Activated CD4-positive, CD25-positive, alpha-beta regulatory T cell treated with anti-CD3 and anti-CD28 coated beads, Interleukin-2, amount 50 U/mL, for 16 hours (primary cell): ENCODE data around the gene GPR139.

Experiments used
- DNase-seq: peaks from one replicate; pipeline ENCODE4 v3.0.0-alpha.2; 2020; ENCODE audit warnings: low read depth, low spot score

GPR139 gene

DNA sequence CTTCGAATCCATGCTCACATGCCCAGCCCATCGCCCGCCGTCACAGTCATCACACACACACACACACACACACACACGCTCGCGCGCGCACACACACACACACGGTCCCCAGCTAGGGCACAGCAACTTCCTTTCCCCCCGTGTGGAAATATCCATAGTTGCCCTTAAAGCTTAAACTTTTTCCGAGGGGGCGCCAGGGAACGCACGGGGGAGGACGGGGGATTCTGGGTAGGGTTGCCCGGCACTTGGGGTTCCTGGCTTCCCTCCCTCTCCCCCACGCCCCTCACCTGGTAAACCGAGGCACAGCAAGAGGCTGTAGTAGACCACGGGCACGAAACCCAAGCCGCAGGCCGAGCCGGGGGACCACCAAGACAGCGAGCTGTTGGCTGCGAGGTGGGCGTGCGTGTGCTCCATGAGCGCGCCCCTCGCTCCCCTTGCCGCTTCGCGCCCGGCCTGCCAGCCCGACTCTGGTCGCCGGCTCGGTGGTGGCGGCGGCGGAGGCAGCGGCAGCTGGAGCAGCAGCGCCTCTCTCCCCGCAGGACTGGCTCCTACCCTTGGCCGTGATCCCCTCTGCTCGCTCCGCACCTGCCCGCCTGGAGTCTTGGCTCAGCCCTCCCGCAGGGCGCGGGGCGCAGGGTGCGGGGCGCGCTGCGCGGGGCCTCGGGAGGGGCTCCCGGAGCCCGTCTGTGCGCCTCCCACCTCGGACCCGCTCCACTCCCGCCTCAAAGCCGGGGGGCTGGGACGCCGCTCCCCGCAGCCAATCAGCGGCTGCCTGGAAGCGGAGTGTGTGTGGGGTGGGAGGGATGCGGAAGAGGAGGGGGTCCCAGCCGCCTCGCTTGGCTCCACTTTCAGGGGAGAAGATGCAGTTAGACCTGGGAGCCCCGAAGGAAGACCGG is at the start of gene GPR139:
TSS of gene GPR139 (minus strand) at position 688 of the 896 bp plus-strand sequence. CDS start at position 414, 274 bp downstream.
- DNase-seq: no peak

DNA sequence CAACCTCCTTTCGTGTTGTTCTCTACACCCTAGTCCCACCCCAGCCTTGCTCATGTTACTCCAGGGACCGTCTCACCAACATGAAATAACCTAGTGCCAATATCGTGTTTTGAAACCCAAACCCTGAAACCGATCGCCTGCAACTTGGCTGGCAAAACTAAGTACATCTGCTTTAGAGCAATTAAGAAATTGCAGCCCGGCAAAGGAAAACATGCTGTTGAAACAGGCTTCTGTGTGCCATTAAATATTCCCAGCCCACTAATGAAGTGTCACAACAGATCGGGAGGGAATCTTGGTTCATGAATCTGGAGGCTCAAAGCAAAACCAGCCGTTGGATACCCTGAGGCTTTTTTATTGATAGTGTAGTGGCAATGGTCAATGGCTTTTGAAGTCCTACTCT is 48.3 kb upstream of the GPR139 start:
- no peak for DNase-seq

DNA sequence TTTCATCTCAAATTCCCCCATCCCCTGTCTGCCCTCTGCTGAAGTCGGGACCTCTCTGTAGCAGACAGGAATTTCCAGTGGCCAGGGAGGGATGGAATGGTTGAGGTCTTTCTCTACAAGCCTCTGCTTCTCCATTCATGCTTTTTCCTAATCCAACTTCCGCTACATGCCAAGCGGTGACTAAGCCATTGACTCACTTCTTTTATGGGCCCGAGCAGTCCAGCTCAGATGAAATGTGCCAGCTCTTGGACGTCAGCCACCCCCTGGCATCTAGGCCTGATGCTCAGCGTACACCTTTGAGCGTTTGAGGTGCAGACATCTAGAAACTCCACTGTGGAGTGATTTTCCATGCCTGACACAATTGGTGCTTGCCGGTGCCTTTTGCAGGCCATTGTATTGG is 40.7 kb upstream of the GPR139 start:
- DNase-seq: no peak

DNA sequence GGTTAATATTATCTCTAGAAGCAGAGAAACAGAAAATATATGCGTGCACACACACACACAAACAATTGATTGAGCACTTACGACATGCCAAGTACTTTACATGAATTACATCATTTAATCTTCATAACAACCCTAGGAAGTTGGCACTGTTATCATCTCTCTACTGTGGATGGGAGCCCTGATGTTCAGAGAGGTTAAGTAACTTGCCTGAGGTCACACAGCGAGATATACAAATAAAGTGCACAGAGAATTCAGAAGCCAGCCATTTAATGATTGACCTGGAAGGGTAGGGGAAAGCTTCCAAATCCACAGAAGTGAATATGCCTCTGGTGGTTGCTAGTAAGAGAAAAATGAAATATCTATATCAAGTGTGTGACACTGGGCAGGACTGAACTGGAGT is 37.5 kb upstream of the GPR139 start:
- DNase-seq: no peak

DNA sequence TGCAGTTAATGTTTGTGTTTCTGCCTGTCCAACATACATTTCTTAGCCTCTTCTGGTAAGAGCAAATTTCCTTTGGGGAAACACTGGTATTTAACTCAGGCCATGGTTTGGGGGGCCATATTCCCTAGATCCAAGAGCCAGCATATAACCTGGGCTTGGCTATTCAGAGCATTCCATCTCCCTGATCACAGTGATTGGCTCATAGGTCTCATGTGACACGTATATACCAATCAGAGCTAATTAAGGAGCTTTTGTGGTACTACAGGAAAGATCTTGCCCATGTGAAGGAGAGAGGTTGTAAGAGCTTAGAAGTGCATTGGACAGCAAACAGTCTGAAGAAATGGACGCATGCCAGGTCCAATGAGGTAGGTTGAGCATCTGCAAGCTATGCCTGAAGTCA is 33.4 kb upstream of the GPR139 start:
- DNase-seq: no peak

DNA sequence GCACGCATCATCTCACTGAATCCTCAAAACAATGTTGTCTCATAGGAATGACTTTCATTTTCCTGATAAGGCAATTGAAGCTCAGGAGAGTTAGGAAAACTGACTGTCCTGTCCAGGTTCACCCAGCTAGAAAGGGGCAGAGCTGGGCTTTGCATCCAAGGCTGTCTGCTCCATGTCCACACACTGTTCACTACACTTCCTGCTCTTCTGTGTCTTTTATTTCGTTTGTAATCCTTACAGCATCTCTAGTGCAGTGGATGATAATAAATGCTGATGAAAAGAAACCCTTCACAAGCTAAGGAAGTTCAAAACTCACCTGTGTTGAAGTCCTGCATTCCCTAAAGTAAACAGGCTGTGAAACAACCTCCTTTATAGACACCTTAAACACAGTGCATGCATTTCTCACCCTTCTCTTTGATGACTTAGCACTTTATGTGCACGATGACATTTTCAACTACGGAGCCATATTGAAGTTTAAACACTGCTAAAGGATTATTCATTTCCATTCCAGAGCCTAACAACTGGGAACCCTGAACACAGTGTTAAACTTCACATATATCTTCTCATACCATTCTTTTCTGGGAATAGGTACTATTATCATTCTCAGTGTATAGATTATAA is 31.0 kb upstream of the GPR139 start:
- DNase-seq: no peak

DNA sequence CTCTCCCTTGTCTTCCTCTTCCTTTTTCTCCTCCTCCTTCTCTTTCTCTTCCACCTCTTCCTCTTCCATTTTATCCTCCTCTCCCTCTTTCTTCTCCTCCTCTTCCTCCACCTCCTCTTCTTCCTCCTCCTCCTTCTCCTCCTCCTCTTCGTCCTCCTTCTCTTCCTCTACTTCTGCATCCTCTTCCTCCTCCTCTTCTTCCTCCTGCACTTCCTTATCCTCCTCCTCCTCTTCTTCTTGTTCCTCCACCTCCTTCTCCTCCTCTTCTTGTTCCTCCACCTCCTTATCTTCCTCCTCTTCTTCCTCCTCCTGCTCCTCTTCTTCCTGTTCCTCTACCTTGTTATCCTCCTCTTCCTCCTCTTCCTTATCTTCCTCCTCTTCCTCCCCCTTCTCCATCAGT is 28.8 kb upstream of the GPR139 start:
- no peak for DNase-seq

DNA sequence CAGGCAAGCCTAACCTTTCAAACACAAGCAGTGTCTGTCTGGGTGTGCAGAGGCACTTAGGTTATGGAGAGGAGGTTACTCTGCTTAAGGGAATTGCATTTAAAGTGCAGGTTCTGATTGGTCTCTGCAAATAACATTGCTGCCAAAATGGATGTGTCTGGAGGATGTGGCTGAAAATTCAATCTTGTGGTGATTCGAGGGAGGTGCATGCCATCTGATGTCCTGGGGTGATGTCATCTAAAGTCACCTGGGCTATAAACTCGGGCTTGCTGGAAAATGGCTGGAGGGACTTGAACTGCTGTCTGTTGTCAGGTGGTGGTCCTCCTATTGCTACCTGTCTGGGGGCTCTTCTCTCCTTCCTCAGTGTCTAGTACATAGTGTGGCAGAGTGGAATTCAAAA is 28.3 kb upstream of the GPR139 start:
- no peak for DNase-seq

DNA sequence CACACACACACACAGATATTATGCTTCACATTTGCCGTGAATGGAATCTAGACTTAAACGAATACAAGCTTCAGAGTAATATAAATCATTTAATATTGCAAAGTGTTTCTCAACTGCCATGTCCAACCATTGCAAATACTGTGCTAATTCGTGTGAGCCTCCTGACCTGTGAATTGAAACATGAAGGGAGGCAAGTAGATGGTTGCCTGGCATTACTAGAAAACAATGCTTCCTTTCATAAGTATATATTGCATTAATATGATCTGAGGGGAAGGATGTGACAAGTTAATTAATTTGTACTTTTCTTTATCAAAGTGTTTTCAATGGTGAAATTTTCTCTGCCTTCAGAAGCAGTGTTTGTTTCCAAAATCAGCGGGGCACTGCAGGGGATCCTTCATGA is 25.7 kb upstream of the GPR139 start:
- no peak for DNase-seq

DNA sequence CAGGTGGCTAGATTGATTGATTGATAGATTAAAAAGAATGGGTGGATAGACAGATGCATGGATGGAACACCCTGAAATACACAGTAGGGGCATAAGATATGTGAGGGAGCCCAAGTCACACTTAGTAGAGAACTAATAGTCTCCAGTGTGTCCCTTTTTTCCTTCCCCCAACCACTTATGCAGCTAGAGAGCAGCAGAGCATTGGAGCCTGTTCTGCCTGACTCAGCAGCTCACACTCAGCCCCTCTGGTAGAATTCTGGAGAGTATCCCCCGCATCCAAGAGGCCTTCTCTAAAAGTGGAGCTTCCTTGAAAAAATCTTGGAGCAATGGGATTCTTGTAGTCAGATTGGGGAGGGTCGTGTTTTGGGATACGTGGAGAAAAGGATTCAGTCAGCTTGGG is 20.5 kb upstream of the GPR139 start:
- DNase-seq: no peak

DNA sequence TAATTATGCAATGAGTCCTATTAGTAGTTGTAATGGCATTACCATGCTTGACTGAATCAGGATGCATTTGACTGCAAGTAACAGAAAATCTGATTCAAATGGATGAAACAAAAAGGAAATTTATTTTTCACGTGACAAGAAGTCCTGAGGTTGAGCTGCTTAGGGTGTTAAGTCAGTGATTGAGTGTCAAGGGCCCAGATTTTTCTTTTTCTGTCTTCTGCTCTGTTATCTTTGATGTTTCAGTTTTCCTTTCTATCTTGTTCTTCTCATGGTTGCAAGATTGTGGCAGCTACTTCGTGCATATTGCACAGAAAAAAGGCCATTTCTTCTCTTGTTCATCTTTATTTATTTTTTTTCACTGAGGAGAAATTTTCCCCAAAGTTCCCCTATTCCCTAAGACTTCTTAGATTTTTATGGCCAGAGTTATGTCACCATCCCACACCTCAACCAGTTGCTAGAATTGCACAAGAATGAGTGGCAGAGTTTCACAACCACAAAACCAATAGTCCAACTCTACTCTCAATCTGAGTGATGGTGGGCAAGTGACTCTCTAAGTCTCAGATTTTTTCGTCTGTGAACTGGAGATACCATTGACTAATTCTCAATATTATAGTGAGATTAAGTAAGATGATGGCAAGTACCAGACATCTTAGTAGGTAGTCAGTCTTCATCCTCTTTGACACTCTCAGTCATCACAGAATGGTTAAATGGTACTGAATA is 15.7 kb upstream of the GPR139 start:
- DNase-seq: no peak

DNA sequence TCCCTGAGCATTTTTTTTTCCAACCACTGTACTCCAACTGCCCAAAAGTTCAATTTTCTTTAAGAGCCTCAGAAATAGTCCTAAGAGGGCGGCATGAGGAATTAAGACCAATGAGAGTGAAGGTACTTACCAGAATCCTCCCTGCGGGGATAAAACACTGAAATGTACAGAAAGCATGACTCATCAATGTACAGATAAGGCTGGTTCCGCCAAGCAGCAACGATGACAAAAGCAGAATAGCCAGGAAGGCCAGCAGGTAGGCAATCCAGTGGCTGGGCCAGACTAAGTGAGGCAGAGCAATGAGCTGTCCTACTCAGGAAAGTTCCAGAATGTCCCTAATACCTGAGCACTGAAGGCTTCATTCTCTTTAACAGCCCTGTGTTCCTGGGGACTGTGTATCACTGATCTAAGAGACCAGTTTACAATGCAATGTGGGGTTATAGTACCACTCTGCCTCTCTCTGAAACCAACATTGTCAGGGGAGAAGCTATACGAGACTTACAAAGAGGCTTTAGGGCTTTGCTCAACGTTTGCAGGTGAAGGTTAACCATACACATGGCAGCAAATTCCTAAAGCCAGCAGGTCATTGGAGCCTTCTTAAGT is 11.0 kb upstream of the GPR139 start:
- no peak for DNase-seq

DNA sequence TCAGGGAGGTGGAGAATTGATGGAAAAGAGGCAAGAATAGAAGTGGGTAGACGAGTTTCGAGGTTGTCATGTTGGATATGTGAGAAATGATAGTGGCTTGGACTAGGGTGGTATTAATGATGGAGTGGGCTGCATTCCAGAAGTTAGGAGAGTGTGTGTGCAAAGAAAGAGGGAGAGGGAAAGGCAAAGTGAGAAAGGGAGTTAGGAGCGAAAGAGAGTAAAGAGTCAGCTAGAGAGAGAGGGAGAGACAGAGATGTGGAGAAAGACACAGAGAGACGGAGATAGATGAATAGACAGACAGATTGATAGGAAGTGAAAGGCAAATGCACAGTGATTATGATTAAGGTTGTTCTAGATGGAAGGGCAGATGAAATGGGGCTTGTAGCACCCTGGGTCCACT is 5.4 kb upstream of the GPR139 start:
- DNase-seq: no peak

DNA sequence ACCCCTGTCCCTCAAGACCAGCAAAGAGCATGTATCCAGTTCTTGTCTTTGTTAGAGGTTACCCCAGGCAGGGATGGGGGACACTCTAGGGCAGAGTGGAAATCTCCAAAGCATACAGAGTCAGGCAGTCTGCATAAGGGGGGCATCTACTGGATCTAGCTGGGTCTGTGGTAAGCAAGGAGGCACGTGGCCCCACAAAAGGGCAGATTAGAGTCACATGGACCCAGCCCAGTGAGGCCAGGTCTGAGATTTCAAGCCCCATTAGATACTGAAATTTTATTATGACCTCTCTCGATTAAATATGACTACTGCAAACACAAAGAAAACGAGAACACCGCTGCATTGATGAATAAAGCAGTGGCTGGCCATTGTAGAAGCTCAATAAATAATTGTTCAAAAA is 1.6 kb upstream of the GPR139 start:
- DNase-seq: no peak

DNA sequence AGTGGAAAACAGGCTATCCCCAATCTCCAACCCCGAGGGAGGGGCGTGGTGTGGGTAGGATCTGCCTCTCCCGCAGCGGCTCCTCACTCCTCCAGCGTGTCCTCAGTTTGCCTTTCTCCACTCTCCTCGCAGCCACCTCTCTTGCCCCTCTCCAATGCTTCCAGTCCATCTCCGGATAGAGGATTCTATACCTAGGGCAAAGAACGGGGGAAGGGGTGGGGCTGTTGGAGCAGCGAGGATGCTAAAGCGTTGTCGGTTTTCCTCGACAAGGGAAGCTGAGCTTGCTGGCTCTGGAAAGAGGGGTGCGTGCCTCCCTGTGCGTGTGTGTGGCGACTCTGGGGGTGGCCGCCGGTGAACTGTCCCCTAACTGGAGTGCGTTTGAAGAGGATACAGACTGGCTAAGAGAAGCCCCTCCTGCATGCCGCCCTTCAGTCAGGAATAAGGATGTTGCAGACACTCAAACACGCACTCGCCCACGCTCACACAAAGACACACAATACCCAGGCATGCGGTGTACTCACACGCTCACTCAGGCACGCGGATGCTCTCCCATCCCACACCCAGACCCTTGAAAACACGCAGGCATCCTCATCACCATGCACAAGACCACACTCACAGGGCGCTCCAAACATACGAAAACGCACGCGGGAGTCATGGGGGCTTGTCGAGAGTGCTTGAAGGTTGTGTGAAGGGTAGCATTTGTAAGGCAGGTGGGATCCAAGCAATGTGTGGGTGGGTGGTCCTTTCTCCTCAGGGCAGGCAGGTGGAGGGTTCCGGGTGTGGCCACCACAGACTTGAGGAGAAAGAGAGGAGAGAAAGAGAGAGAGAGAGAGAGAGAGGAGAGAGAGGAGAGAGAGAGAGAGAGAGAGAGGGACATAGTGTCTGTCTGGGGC is 655 bp upstream of the GPR139 start:
- DNase-seq: no peak

DNA sequence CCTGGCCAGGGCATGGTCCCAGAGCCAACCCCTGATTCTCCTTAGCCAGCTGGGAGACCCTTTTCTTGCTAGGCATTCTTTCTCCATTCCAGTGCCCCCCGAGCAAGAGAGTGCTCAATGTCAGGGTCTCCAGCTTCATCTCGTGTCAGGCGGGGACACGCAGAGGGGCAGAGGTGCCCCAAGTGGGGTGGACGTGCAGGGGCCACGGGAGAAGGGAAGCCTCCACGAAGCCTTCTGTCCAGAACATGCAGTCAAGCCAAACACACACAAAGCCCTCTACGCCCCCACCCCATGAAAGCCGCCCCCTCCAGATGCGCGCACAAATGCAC is 852 bp downstream of the GPR139 start:
- DNase-seq: no peak

DNA sequence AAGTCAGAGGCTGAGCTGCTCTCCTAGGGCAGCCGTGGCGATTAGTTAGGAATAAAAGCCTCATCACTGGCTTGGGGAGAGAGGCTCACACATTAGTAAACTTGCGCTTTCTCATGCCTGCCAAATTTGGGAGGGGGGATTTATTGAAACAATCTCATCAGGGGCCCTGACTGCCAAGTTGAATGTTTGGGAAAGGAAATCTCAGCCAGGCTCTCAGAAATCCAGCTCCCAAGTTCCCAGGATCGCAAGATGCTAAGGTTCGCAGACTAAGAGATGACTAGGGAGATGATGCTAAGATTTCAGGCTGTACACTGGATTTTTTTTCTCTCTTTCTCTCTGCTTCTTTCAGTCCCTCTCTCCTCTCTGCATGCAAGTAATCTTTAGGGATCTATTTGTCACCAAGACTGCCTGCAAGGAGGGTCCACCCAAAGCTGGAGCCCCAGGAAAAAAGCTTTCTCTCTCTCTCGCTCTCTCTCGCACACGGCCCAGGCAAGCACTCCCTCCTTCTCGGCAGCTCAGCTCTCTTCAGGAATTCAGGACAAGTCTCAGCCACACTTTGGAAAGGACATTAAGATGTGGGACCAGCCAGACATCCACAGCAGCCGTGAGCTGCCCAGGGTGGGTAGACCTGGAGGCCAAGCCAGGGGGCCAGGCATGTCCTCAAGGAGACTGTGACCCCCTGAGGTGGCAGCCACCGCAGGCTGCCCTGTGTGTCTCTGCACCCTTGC is 1.4 kb downstream of the GPR139 start:
- DNase-seq: no peak

DNA sequence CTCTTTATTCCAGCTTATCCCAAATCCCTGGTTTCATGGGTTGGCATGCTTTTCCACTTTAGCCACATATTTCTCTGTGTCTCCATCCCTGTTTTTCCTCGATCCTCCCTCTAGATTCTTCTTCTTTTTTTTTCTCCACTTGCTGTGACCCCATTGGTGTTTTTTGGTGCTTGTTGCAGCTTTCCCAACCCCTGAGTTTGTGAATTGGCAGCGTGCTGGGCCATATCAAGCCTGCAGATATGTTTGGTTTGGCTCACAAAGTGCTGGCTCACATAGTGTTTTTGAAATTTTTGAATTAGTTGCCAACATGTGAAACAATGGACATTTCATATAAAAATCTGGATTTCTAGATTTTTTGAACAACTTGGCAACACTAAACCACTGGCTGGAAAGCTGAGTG is 8.8 kb downstream of the GPR139 start:
- no peak for DNase-seq

DNA sequence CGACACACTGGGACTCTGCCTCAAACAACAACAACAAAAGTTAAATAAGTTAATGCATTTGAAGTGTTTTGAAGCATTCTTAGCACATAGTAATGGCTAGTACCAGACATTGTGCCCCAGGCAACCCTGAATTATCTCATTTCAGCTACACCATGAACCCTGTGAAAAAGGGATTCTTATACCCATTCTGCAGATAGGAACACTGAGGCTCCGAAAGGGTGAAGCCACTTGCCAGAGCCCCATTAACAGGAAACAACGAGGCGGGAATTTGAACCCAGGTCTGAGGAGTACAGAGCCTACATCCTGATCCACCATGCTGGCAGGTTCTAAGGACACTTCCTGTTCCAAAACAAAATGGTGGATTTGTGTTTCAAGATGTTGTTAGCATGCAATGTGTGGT is 9.2 kb downstream of the GPR139 start:
- no peak for DNase-seq

DNA sequence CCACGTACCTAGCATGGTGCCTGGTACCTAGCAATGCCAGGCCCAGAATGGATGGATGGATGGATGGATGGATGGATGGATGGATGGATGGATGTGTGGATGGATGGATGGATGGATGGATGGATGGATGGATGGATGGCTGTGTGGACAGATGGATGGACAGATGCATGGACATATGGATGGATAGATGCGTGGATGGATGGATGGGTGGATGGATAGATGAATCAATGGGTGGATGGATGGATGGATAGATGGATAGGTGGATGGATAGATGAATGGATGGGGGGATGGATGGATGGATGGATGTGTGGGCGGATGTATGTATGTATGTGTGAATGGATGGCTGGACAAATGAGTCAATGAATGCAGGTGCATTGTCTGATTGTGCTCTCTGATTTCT is 12.6 kb downstream of the GPR139 start:
- no peak for DNase-seq

DNA sequence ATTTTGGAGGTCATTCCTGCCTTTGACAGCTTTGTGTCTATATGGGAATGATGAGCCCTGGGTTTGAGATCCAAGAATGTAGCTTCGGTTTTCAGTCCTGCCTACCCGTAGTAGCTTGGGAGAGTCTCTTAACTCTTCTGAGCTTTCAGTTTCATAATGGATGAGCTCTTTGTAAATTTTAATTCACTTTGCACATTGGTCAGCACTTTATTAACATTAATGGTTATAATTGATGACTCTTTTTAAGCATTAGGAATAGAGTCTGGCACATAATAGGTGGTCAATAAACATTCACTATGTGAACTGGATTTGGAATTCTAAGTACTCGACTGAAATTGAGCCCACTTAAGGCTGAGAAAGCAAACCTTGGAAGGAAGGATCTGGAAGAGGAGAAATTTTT is 17.3 kb downstream of the GPR139 start:
- no peak for DNase-seq
